Stomach (tissue), 9 donors: ENCODE measurements around the gene ILK. TPM values are rescaled to one million over a fixed set of nuclear protein-coding genes. Genes with fewer than 3 reads are reported as not detected.

Experiments used
- DNase-seq, 2 donors: peaks; one replicate each; pipeline versions ENCODE4 v3.0.0 to v3.0.0-alpha.2; 2013 to 2019
- H3K27ac ChIP-seq, 5 donors: fragments of 200-600 bp in 4 of 5; sonication (generic) in 4 of 5; one replicate each; pipeline ENCODE4 v1.5.1; 2013 to 2019; ENCODE audit warnings: mild to moderate bottlenecking in 1 of 5, moderate library complexity in 1 of 5
- H3K27me3 ChIP-seq, 3 donors: fragments of 200-600 bp; sonication (generic); one replicate each; pipeline ENCODE4 v1.5.1; 2017 to 2019; ENCODE audit warnings: mixed run types in 1 of 3
- H3K36me3 ChIP-seq, 4 donors: fragments of 200-600 bp; sonication (generic); 1 replicate in 3 of 4; 2 replicates in 1 of 4; pipeline ENCODE4 v1.5.1; 2016 to 2019
- H3K4me1 ChIP-seq, 4 donors: fragments of 200-600 bp; sonication (generic); one replicate each; pipeline ENCODE4 v1.5.1; 2016 to 2019
- H3K4me3 ChIP-seq, 4 donors: fragments of 200-600 bp; sonication (generic) in 3 of 4; one replicate each; pipeline ENCODE4 v1.5.1; 2016 to 2019; ENCODE audit warnings: mild to moderate bottlenecking in 1 of 4
- H3K9me3 ChIP-seq, 4 donors: fragments of 200-600 bp; sonication (generic); one replicate each; pipeline ENCODE4 v1.5.1; 2016 to 2019
- EP300 ChIP-seq: sonication (generic); formaldehyde crosslinking; IDR thresholded peaks from one replicate; pipeline ENCODE4 v1.6.1; 2017; ENCODE audit warnings: antibody characterized with exemption
- POLR2A ChIP-seq, 4 donors: fragments of 450-650 bp; IDR thresholded peaks; one replicate each; pipeline ENCODE4 v1.6.1; 2016; ENCODE audit warnings: antibody characterized with exemption in 4 of 4, control low read depth in 2 of 4, mild to moderate bottlenecking in 1 of 4, moderate library complexity in 1 of 4
- POLR2AphosphoS5 ChIP-seq, 3 donors: sonication (generic); formaldehyde crosslinking; IDR thresholded peaks; one replicate each; pipeline ENCODE4 v1.6.1; 2016; ENCODE audit warnings: antibody characterized with exemption in 3 of 3
- WGBS, 5 donors: extraction: QIAGEN DNeasy Blood & Tissue Kit in 3 of 5; methylation state at CpG; one replicate each; pipeline versions ENCODE4 v1.1.5 to v1.1.7; 2013 to 2018; 5-methylcytosine and 5-hydroxymethylcytosine counted together
- intact Hi-C: fragments of 100-400 bp; cut with DNase I; formaldehyde crosslinking; loops from one replicate; pipeline ENCODE4 v1.15.1; 2023; ENCODE audit warnings: low total_unique reads
- polyA plus RNA-seq, 3 donors: library from polyadenylated mRNA; stranded (reverse); fragments of 200-250 nt; gene quantifications; one replicate each; pipeline ENCODE4 v1.2.3, GENCODE V29; 2013
- total RNA-seq, 5 donors: library from RNA; depleted of rRNA; stranded (reverse); fragments of >200 nt; gene quantifications; one replicate each; pipeline versions ENCODE4 v1.1.0 to v1.2.3, GENCODE V29; 2014 to 2016
- TF ChIP-seq, protein P1 (sequence below), 7 experiments: fragments of 450-650 bp in 4 of 7; fragments of 200-600 bp in 3 of 7; sonication (generic) in 3 of 7; IDR thresholded peaks; one replicate each; pipeline ENCODE4 v1.5.1; 2016 to 2019; ENCODE audit warnings: antibody characterized with exemption in 7 of 7, control low read depth in 2 of 7, mild to moderate bottlenecking in 1 of 7
- donor health status: healthy with polysubstance abuse.
- donor health status: Bipolar disorder and iron deficiency.
- donor health status: healthy.

The ILK gene
- total and polyA plus RNA-seq, 8 donors = 60.0 to 308 (median 124) TPM

GRCh38 chr11:6650980-6651379 lies 47.4 kb downstream of the ILK start:
- Histone ChIP-seq H3K4me3 (no peak overlapping the region), H3K36me3 (no peaks in the 10 kb centered on the region), H3K4me1 (peaks cover 13 to 51% (median 31%) of the 10 kb centered on the region in 4 donors), H3K9me3 (no peaks in the 10 kb centered on the region), H3K27ac (no peak overlapping the region), H3K27me3 (peaks cover 0 to 14% (median 7%) of the 10 kb centered on the region in 3 donors)
- DNase-seq = no peak
- TF ChIP-seq, protein P1, sequence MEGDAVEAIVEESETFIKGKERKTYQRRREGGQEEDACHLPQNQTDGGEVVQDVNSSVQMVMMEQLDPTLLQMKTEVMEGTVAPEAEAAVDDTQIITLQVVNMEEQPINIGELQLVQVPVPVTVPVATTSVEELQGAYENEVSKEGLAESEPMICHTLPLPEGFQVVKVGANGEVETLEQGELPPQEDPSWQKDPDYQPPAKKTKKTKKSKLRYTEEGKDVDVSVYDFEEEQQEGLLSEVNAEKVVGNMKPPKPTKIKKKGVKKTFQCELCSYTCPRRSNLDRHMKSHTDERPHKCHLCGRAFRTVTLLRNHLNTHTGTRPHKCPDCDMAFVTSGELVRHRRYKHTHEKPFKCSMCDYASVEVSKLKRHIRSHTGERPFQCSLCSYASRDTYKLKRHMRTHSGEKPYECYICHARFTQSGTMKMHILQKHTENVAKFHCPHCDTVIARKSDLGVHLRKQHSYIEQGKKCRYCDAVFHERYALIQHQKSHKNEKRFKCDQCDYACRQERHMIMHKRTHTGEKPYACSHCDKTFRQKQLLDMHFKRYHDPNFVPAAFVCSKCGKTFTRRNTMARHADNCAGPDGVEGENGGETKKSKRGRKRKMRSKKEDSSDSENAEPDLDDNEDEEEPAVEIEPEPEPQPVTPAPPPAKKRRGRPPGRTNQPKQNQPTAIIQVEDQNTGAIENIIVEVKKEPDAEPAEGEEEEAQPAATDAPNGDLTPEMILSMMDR (IDR thresholded peaks at IDR 0.05) = no peak
- intact Hi-C loops = no loop called here
- 47 to 67% (median 64%) methylated on average over 6 of the region's 6 CpGs for WGBS, 5 donors

DNA sequence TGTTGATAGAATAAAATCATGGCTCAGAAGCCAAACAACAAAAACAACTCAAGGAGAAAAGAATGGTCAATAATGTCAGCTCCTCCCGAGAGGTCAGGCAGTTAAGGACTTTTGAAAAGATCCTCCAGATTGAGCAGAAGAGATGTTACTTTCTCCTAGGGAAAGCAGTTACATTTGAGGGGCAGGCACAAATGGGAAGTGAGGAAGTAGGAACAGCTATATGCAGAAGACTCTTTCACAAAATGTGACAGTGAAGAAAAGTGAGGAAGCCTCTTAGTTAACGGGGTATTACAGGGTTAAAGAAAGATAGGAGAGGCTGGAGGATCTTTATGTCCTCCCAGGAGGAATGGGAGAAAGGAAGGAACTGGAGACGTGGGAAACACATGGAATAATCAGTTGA lies 48.6 kb downstream of the ILK start:
- Histone ChIP-seq H3K4me1 (peaks cover 1 to 50% (median 25%) of the 10 kb centered on the region in 4 donors), H3K27ac (no peak overlapping the region), H3K4me3 (no peak overlapping the region), H3K9me3 (no peaks in the 10 kb centered on the region), H3K36me3 (no peaks in the 10 kb centered on the region), H3K27me3 (peaks cover 0 to 25% (median 12%) of the 10 kb centered on the region in 3 donors)
- 59 to 70% (median 66%) methylated on average over 3 of the region's 3 CpGs for WGBS, 5 donors
- no peak for DNase-seq
- intact Hi-C loops = no loop called here
- no peak for TF ChIP-seq POLR2A (IDR thresholded peaks at IDR 0.05)
- TF ChIP-seq POLR2AphosphoS5 (IDR thresholded peaks at IDR 0.05) = no peak
- TF ChIP-seq EP300 = no peak
- TF ChIP-seq, protein P1 (IDR thresholded peaks at IDR 0.05) = no peak

GRCh38 chr11:6653097-6653496 lies 49.5 kb downstream of the ILK start:
- TF ChIP-seq, protein P1 (IDR thresholded peaks at IDR 0.05) = no peak
- TF ChIP-seq POLR2AphosphoS5 (IDR thresholded peaks at IDR 0.05) (no peak), EP300 (no peak), POLR2A (IDR thresholded peaks at IDR 0.05) (no peak)
- H3K27me3 ChIP-seq = peaks cover 0 to 25% (median 12%) of the 10 kb centered on the region in 3 donors
- 83 to 96% (median 93%) methylated on average over 1 of the region's 1 CpG for WGBS, 5 donors
- no peaks in the 10 kb centered on the region for H3K9me3 ChIP-seq
- H3K36me3 ChIP-seq = no peaks in the 10 kb centered on the region
- no peak overlapping the region for H3K4me3 ChIP-seq
- H3K4me1 ChIP-seq = peaks cover 0 to 44% (median 18%) of the 10 kb centered on the region in 4 donors
- DNase-seq = no peak
- H3K27ac ChIP-seq = no peak overlapping the region
- intact Hi-C loops = no loop called here

- peak overlapping the region in 2 of 5 donors; percentile 7 to 74 for H3K27ac ChIP-seq
- H3K36me3 ChIP-seq = no peaks in the 10 kb centered on the region
- intact Hi-C loops = no loop called here
- H3K4me3 ChIP-seq = no peak overlapping the region
- TF ChIP-seq POLR2A (IDR thresholded peaks at IDR 0.05) (no peak), EP300 (no peak), POLR2AphosphoS5 (IDR thresholded peaks at IDR 0.05) (no peak)
- TF ChIP-seq, protein P1 (IDR thresholded peaks at IDR 0.05) = no peak
- peaks cover 0 to 44% (median 15%) of the 10 kb centered on the region in 4 donors for H3K4me1 ChIP-seq
- WGBS, 5 donors = 86 to 91% (median 86%) methylated on average over 2 of the region's 2 CpGs
- no peaks in the 10 kb centered on the region for H3K9me3 ChIP-seq
- H3K27me3 ChIP-seq = peaks cover 0 to 25% (median 12%) of the 10 kb centered on the region in 3 donors
- DNase-seq = no peak
Measured at GRCh38 chr11:6653656-6654055, 50.1 kb downstream of the ILK start.
